Ishikawa (cell line): ENCODE measurements around the gene GABRA1.

Source experiments
- CEBPB ChIP-seq: IDR thresholded peaks from 2 replicates; pipeline ENCODE4 v1.6.1; 2012
- CREB1 ChIP-seq: IDR thresholded peaks from 2 replicates; pipeline ENCODE4 v1.6.1; 2012; ENCODE audit warnings: low read depth
- EGR1 ChIP-seq: IDR thresholded peaks from 2 replicates; pipeline ENCODE4 v1.6.1; 2012
- EP300 ChIP-seq: IDR thresholded peaks from 2 replicates; pipeline ENCODE4 v1.6.1; 2012; ENCODE audit warnings: borderline replicate concordance
- FOXM1 ChIP-seq: IDR thresholded peaks from 2 replicates; pipeline ENCODE4 v1.6.1; 2012; ENCODE audit warnings: low read depth, borderline replicate concordance
- RAD21 ChIP-seq: IDR thresholded peaks from 2 replicates; pipeline ENCODE4 v1.6.1; 2012; ENCODE audit warnings: low read depth
- TEAD4 ChIP-seq: IDR thresholded peaks from 2 replicates; pipeline ENCODE4 v1.6.1; 2012
- YY1 ChIP-seq: IDR thresholded peaks from 2 replicates; pipeline ENCODE4 v1.6.1; 2012; ENCODE audit warnings: low read depth
- ZBTB7A ChIP-seq: IDR thresholded peaks from 2 replicates; pipeline ENCODE4 v1.6.1; 2012; ENCODE audit warnings: low read depth
- TF ChIP-seq, protein P1 (sequence below): IDR thresholded peaks from 2 replicates; pipeline ENCODE4 v1.6.1; 2012
- TF ChIP-seq, protein P2 (sequence below): IDR thresholded peaks from 2 replicates; pipeline ENCODE4 v1.6.1; 2012

Gene GABRA1

DNA sequence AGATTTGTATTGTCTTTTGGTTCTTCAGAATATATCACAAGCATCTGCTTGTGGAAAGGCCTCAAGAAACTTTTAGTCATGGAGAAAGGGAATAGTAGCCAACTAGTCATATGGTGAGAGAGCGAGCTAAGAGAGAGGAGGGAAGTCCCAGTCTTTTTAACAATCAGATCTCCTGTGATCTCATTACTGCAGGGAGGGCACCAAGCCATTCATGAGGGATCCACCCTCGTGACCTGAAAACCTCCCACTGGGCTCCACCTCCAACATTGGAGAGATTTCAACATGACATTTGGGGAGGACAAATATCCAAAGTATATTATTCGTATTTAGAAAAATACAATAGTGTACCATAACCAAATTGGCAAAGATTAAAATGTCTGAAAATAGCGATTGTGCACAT is 99.0 kb downstream of the GABRA1 start:
- TF ChIP-seq YY1, result no peak
- TF ChIP-seq, protein P1, sequence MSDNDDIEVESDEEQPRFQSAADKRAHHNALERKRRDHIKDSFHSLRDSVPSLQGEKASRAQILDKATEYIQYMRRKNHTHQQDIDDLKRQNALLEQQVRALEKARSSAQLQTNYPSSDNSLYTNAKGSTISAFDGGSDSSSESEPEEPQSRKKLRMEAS, result no peak
- TF ChIP-seq EP300, result no peak
- no peak for TF ChIP-seq FOXM1
- no peak for TF ChIP-seq CREB1
- no peak for TF ChIP-seq CEBPB
- TF ChIP-seq EGR1, result no peak
- TF ChIP-seq ZBTB7A, result no peak
- TF ChIP-seq RAD21, result no peak
- no peak for TF ChIP-seq TEAD4
- TF ChIP-seq, protein P2, sequence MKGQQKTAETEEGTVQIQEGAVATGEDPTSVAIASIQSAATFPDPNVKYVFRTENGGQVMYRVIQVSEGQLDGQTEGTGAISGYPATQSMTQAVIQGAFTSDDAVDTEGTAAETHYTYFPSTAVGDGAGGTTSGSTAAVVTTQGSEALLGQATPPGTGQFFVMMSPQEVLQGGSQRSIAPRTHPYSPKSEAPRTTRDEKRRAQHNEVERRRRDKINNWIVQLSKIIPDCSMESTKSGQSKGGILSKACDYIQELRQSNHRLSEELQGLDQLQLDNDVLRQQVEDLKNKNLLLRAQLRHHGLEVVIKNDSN, result no peak
